Breast epithelium (tissue), 3 donors: ENCODE measurements around the gene CLNK.

Experiments used
- POLR2AphosphoS5 ChIP-seq, 3 donors: sonication (generic); formaldehyde crosslinking; IDR thresholded peaks; one replicate each; pipeline ENCODE4 v1.6.1; 2017; ENCODE audit warnings: antibody characterized with exemption in 3 of 3
- TF ChIP-seq, protein P1 (sequence below), 3 donors: fragments of 450-650 bp; IDR thresholded peaks; one replicate each; pipeline ENCODE4 v1.5.1; 2016 to 2017; ENCODE audit warnings: antibody characterized with exemption in 3 of 3, mild to moderate bottlenecking in 3 of 3, moderate library complexity in 3 of 3

GRCh38 chr4:10575414-10575813 lies 109.2 kb downstream of the CLNK start:
- TF ChIP-seq, protein P1, sequence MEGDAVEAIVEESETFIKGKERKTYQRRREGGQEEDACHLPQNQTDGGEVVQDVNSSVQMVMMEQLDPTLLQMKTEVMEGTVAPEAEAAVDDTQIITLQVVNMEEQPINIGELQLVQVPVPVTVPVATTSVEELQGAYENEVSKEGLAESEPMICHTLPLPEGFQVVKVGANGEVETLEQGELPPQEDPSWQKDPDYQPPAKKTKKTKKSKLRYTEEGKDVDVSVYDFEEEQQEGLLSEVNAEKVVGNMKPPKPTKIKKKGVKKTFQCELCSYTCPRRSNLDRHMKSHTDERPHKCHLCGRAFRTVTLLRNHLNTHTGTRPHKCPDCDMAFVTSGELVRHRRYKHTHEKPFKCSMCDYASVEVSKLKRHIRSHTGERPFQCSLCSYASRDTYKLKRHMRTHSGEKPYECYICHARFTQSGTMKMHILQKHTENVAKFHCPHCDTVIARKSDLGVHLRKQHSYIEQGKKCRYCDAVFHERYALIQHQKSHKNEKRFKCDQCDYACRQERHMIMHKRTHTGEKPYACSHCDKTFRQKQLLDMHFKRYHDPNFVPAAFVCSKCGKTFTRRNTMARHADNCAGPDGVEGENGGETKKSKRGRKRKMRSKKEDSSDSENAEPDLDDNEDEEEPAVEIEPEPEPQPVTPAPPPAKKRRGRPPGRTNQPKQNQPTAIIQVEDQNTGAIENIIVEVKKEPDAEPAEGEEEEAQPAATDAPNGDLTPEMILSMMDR (IDR thresholded peaks at IDR 0.05), result no peak
- no peak for TF ChIP-seq POLR2AphosphoS5 (IDR thresholded peaks at IDR 0.05)
